GM18526 (cell line): ENCODE data around the gene IL18RAP.

ENCODE experiments used
- POLR2A ChIP-seq: IDR thresholded peaks from 3 replicates; pipeline ENCODE4 v1.6.1; 2011; ENCODE audit not compliant: insufficient read length; ENCODE audit errors: extremely low read depth

Gene IL18RAP

DNA sequence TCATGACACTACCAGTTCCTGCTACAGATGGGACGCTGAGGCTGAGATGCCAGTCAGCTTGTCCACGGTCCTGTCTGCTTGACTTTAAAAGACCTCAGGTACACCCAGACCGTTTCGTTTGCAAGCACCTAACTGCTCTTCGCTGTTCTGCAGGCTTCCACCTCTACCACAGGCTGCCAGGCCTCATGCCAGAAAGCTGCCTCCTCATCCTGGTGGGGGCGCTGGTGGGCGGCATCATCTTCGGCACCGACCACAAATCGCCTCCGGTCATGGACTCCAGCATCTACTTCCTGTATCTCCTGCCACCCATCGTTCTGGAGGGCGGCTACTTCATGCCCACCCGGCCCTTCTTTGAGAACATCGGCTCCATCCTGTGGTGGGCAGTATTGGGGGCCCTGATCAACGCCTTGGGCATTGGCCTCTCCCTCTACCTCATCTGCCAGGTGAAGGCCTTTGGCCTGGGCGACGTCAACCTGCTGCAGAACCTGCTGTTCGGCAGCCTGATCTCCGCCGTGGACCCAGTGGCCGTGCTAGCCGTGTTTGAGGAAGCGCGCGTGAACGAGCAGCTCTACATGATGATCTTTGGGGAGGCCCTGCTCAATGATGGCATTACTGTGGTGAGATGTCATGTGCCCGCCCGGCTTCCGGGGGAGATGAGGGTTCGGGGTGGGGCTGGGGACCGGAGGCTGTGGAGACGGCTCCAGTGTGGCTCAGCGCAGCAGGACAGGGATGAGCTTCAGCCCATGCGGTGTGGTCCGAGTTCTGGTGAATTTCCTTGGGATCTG is 55.9 kb downstream of the IL18RAP start:
- TF ChIP-seq POLR2A: no peak

DNA sequence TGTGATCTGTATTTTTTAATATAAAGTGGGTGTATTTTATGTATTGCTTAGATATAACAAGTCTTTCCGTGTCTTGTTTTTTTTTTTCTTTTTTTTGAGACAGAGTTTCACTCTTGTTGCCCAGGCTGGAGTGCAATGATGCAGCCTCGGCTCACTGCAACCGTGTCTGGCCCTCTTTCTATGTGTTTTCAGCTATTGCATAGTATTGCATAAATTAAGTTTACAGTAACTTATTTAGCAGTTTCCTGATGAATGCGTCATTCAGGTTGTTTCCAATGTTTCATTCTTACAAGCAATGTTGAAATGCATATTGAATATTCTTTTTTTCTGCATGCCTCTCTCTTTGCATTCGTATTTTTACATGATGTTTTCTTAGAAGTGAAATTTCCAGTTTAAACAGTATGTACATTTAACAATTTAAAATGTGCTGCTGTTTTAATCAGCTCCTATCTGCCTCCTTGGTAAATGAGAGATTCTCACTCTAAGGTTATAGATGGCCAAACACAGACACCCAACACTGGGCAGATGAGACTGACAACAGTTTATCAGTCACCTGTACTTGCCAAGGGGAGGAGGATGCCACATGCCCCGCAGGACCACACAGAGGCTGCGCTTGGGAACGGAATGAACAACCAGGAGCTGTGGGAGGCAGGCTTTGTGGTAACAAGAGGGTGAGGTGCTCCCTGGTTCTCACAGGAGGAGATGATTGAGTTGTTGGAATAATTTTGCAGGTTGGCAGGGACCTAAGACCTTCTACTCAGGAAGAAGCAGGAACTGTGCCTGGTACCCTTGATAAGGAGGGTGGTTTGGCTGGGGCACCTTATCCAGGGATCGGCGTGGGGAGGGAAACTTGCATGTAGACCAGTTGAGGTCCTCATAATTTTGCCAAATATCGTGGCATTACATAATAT is 57.6 kb downstream of the IL18RAP start:
- no peak for TF ChIP-seq POLR2A

DNA sequence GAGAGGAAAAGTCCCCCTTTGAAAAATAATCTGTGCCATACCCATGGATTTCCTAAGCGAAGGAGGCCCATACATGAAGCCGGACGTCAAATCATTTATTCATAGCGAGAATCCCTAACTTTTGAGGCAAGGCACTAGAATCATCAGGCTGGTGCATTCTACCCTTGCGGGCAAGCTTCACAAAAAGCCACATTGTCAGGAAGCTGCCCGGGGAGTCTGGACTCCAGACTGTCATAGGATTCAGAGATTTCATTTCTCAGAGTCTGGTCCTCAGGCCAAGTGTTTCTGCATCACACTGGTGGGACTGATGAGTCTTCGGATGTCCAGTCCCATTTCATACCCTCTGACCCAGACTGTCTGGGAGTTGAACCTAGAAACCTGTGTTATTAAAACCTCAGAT is 59.0 kb downstream of the IL18RAP start:
- no peak for TF ChIP-seq POLR2A

DNA sequence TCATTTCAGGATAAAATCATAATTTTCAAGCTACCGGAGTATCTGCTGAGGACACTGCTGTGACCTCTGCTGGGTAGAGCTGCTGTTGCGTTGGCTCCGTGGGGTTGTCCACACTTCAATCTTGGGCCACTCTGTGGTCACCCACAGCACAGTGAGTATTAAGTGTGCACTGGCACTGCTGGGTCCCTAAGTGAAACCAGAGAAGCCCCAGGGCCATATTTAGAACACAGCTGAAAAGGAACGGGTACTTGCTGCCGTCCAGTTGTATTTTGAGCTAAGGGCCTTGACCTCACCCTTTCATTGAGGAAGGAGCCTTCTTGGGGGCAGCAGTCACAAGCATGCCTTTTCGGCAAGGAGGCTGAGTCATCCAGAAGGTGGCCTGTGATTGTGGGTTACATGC is 60.1 kb downstream of the IL18RAP start:
- TF ChIP-seq POLR2A: no peak

DNA sequence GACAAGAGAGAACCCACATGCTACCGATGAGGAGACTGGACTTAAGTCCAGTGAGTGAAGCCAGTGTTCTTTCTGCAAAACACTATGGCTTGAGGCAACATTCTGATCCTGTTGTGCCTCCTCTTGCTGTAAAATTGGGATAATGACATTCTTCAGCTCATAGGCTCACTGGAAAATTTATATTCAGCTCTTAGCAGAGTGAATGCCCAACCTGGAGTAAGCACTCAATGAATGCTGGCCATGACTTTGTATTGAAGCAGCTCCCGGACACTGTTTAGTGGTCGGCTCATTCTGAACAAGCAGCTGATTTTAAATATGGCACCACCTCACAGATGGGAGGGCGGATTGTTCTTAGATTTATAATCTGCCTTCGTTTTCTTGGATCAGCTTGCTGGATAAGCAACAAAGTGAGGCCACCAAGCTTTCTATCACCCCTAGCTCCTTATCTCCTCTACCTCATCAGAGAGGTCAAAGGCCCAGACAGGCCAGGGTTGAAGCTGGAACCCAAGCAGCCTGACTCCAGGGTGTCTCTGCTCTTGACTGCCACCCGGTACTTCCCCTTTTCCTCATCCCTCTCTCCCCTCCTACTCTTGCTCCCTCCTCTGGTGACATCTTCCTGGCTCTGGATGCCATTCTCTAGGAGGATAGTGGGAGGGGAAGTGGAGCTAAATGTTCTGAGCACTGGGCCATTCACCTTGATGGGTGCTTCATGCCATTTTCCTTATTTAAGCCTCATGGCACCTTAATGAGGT is 61.5 kb downstream of the IL18RAP start:
- TF ChIP-seq POLR2A: no peak

DNA sequence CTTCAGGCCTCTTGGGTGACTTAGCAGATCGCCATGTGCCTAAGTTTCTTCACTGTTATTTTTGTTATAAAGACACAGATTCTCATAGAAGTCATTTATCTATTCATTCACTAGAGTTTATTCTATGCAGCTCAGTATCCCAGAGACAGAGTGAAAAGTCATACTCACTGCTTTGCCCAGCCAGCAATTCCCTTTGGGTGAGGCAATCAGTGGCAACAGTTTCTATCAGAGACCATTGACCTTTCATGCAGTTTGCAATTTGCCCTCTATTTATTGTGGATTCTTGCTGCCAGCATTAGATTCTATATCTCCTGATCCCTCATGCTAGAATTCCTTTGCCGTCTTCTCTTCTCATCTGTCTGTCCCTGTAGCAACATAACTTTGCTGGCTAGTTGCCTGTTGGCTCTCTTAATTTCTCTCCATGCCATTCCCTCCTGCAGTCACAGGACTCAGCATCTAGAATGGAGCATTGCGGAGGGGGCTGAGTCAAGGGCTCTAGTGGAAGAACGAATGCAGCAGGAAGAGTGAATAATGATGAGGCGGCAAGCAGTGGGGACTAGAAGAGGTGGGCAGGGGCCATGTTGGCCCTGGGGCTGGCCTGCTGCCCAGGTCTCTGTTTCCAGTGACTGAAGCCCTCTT is 62.3 kb downstream of the IL18RAP start:
- no peak for TF ChIP-seq POLR2A

DNA sequence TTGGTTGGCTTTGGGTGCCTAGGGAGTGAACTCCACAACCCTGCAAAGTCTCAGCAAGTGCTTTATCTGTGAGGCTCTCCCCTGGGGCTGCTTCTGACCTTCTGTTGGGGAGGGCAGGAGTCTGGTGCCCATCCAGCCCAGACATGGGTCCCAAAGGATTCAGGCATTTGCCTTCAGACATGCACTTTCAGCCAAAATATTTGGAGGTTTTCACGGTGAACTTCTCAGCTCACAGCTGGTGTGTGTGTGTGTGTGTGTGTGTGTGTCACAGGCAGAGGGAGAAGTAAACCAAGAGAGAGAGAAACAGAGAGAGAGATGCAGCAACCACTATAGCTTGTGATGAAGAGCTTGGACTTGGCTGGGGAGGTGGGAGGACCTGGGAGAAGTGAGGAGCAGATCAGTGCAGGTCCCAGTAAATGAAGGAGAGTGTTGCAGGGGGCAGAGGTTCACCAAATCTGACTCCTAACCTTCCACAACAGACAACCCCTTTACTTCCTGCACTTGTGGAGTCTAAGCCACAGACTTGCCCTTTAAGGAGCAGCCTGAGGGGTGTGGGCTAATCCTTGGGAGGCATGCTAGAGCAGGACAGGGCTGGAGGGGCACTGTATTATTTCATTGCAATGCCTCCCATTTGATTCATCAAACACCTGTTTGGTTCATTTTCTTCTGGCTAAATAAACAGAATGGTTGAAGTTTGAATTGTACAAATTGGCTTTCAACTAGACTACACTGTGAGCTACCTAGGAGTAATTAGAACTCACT is 64.2 kb downstream of the IL18RAP start:
- TF ChIP-seq POLR2A: no peak

DNA sequence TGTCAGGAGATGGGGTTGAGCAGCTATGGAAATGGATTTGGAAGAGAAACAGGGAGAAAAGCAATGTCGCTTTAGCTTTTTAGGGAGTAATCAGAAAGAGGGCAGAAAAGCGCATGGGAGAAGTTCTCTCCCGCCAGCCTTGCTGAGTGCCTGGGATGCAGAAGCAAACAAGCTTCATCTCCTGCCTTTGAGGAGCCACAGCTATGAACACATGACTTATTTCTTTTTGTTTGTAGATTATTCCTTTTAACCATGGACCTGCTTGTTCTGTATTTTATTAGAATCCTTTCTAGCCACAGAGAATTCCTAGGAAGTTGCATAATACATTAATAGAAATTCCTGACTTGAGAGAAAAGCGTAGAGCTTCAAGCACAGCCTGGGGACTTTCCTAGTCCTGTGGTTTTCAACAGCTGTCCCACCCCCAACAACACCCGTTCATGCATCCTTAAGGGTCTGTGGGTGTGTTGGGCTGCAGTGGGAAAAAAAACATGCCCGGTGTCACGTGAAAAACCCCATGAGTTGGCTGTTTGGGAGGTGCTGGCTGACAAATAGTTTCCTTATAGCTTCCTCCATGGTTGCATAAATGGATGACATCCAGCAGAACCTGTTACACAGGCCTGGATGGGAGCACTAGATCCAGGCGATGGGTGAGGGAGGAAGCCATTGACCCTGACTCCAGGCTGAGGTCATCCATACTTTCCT is 65.0 kb downstream of the IL18RAP start:
- no peak for TF ChIP-seq POLR2A

DNA sequence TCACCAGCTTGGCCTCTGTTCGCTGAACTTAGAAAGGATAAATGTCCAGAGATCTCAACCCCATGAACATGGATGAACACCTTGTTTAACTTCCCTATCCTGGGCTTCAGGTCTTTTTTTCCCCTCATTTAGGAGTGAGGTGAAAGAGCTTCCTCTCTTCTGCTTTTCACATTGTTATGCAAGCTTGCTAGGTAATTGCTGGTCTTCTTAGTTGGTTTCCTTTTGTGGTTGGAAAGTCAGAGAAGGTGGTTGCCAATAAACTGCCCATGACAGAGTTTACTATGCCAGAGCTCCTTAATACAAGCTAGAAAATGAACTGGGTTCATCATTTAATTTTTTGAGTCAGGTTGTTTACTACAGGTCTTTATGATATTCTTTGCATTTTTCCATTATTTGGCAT is 66.7 kb downstream of the IL18RAP start:
- no peak for TF ChIP-seq POLR2A

DNA sequence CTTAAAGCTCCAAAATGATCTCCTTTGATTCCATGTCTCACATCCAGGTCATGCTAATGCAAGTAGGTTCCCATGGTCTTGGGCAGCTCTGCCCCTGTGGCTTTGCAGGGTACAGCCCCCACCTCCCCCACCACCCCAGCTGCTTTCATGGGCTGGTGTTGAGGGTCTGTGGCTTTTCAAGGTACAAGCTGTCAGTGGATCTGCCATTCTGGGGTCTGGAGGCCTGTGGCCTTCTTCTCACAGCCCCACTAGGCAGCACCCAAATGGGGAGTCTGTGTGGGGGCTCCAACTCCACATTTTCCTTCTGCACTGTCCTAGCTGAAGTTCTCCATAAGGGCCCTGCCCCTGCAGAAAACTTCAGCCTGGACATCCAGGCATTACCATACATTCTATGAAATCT is 69.0 kb downstream of the IL18RAP start:
- TF ChIP-seq POLR2A: no peak

DNA sequence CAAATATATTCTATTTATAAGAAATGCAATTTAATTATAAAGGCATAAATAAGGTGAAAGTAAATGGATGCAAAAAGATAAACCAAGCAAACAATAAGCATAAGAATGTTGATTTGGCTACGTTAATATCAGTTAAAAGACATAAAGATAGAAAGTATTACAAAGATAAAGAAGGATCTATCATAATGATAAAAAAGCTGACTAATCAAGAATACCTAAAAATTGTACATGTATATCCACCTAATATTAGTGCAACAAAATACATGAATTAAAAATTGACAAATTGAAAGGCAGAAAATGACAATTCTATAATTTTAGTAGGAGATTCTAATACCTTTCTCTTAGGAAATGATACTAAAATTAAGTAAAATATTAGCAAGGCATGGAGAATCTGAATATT is 71.6 kb downstream of the IL18RAP start:
- no peak for TF ChIP-seq POLR2A

DNA sequence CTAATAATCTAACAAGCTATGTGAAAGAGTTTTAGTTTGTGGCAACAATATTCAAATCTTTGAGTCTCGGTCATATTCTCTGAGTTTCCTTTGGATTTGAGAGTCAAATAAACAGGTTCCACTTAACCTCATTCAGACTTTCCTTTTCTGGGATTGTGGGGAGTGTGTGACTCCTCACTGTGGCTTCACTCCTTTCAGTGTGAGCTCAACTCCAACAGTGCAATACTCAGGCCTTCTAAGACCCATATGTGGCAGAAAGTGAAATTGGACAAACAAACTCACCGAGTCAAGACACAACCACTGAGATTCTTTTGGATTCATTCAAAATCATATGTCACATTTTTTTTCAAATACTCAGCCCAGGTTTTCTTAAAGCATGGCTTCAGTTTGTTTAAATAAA is 75.5 kb downstream of the IL18RAP start:
- no peak for TF ChIP-seq POLR2A

DNA sequence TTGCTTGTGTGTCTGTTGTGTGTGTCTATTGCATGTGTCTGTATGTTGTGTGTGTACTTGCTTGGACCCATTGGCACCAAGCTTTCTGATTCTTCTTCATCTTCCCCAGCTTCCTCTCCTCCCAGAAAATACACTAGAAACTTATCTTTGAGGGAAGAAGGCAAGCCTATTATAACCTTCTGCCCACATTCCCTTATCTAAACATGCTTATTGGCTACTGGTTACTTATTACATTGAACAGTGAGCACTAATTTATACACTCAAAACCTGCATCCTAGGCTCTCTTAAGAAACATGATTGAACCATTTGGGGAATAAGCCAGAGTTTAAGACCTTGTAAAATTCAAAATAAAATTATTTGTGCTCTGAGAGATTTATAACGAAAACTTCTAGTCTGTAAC is 76.6 kb downstream of the IL18RAP start:
- no peak for TF ChIP-seq POLR2A
